GM23248 (cell line): ENCODE measurements around the gene NXPE2. TPM values are rescaled to one million over a fixed set of nuclear protein-coding genes. Genes with fewer than 3 reads are reported as not detected.
A peak's percentile ranks its signal among the peaks of the same experiment; 100 is the strongest.

Experiments
- DNase-seq: peaks from one replicate; pipeline ENCODE4 v3.0.0-alpha.2; 2015
- H2AFZ ChIP-seq: fragments of 200-600 bp; sonication (generic); 2 replicates; pipeline ENCODE4 v1.6.1; 2016; ENCODE audit warnings: antibody characterized with exemption
- H3F3A ChIP-seq: fragments of 200-600 bp; sonication (generic); 2 replicates; pipeline ENCODE4 v1.6.1; 2016; ENCODE audit warnings: mild to moderate bottlenecking, antibody characterized with exemption, mixed run types; ENCODE audit not compliant: insufficient read depth
- H3K27ac ChIP-seq: fragments of 200-600 bp; sonication (generic); 2 replicates; pipeline ENCODE4 v1.5.1; 2016; ENCODE audit warnings: mild to moderate bottlenecking
- H3K27me3 ChIP-seq: fragments of 200-600 bp; sonication (generic); replicated peaks from 2 replicates; pipeline ENCODE4 v1.6.1; 2016; ENCODE audit warnings: mild to moderate bottlenecking; ENCODE audit not compliant: insufficient read depth
- H3K36me3 ChIP-seq: fragments of 200-600 bp; sonication (generic); 2 replicates; pipeline ENCODE4 v1.6.1; 2016; ENCODE audit warnings: low read depth, mild to moderate bottlenecking
- H3K4me1 ChIP-seq: fragments of 200-600 bp; sonication (generic); 2 replicates; pipeline ENCODE4 v1.6.1; 2016; ENCODE audit warnings: mild to moderate bottlenecking; ENCODE audit not compliant: insufficient read depth
- H3K4me2 ChIP-seq: fragments of 200-600 bp; sonication (generic); one replicate; pipeline ENCODE4 v1.6.1; 2016; ENCODE audit warnings: mild to moderate bottlenecking; ENCODE audit not compliant: unreplicated experiment
- H3K4me3 ChIP-seq: fragments of 200-600 bp; sonication (generic); 2 replicates; pipeline ENCODE4 v1.5.1; 2016; ENCODE audit warnings: mild to moderate bottlenecking
- H3K79me2 ChIP-seq: fragments of 200-600 bp; sonication (generic); 2 replicates; pipeline ENCODE4 v1.6.1; 2016; ENCODE audit warnings: mild to moderate bottlenecking; ENCODE audit not compliant: insufficient read depth
- H3K9ac ChIP-seq: fragments of 200-600 bp; sonication (generic); 2 replicates; pipeline ENCODE4 v1.6.1; 2016; ENCODE audit warnings: mild to moderate bottlenecking
- H3K9me2 ChIP-seq: fragments of 200-600 bp; sonication (generic); 2 replicates; pipeline ENCODE4 v1.6.1; 2016; ENCODE audit warnings: mixed run types, mild to moderate bottlenecking, moderate library complexity; ENCODE audit not compliant: insufficient read depth
- H3K9me3 ChIP-seq: fragments of 200-600 bp; sonication (generic); one replicate; pipeline ENCODE4 v1.6.1; 2017; ENCODE audit warnings: low read depth
- H4K20me1 ChIP-seq: fragments of 200-600 bp; sonication (generic); 2 replicates; pipeline ENCODE4 v1.6.0; 2016; ENCODE audit not compliant: insufficient read depth
- EZH2 ChIP-seq: fragments of 200-600 bp; sonication (generic); IDR thresholded peaks from 2 replicates; pipeline ENCODE4 v1.6.1; 2018; ENCODE audit warnings: antibody characterized with exemption, mild to moderate bottlenecking; ENCODE audit not compliant: insufficient read depth, poor library complexity, severe bottlenecking
- EZH2phosphoT487 ChIP-seq: fragments of 200-600 bp; sonication (generic); IDR thresholded peaks from 2 replicates; pipeline ENCODE4 v1.6.1; 2018; ENCODE audit warnings: antibody characterized with exemption, moderate library complexity, mild to moderate bottlenecking, low read depth; ENCODE audit not compliant: insufficient read depth
- WGBS, 2 experiments: methylation state at CpG; one replicate each; pipeline ENCODE4 v1.1.6; 2015 to 2017; ENCODE audit warnings: low lambda C conversion rate in 2 of 2, low coverage in 1 of 2; ENCODE audit errors: missing lambda C conversion rate in 2 of 2; 5-methylcytosine and 5-hydroxymethylcytosine counted together
- in situ Hi-C: fragments of 300-500 bp; cut with MboI; formaldehyde crosslinking; loops from 2 replicates; pipeline ENCODE4 v1.15.0; 2020
- polyA plus RNA-seq: library from polyadenylated mRNA; unstranded; fragments of >200 nt; fragmentation: Nextera tagmentation; extraction: Ambion mirVana; gene quantifications from 2 replicates; pipeline ENCODE4 v1.2.1, GENCODE V29; 2016
- total RNA-seq: library from RNA; depleted of rRNA; stranded (reverse); fragments of >200 nt; shearing (Covaris generic); gene quantifications from 2 replicates; pipeline ENCODE4 v1.2.3, GENCODE V29; 2014

NXPE2 gene
- total and polyA plus RNA-seq, 2 experiments from 2014 or later: 0.13 TPM; not detected in 1

GRCh38 chr11:114724916-114725524 lies 46.7 kb downstream of the NXPE2 start:
- TF ChIP-seq EZH2phosphoT487 (no peak), EZH2 (no peak)
- in situ Hi-C loops: no loop called here
- H3K79me2 ChIP-seq: no peaks in the 10 kb centered on the region
- no peak overlapping the region for H3K4me3 ChIP-seq
- no peaks in the 10 kb centered on the region for H3K4me1 ChIP-seq
- no peak overlapping the region for H3K9ac ChIP-seq
- no peaks in the 10 kb centered on the region for H3K9me2 ChIP-seq
- no peak overlapping the region for H3K27ac ChIP-seq
- no peak overlapping the region for H2AFZ ChIP-seq
- no peaks in the 10 kb centered on the region for H4K20me1 ChIP-seq
- 29 to 34% methylated on average over 3 of the region's 3 CpGs for WGBS, 2 experiments
- no peaks in the 10 kb centered on the region for H3K9me3 ChIP-seq
- no peaks in the 10 kb centered on the region for H3K36me3 ChIP-seq
- no peaks in the 10 kb centered on the region for H3K27me3 ChIP-seq
- no peak for DNase-seq
- H3F3A ChIP-seq: no peaks in the 10 kb centered on the region
- H3K4me2 ChIP-seq: no peak overlapping the region

- no peaks in the 10 kb centered on the region for H3K9me3 ChIP-seq
- DNase-seq: no peak
- H3K36me3 ChIP-seq: no peaks in the 10 kb centered on the region
- no peaks in the 10 kb centered on the region for H3K79me2 ChIP-seq
- no peaks in the 10 kb centered on the region for H3F3A ChIP-seq
- H4K20me1 ChIP-seq: no peaks in the 10 kb centered on the region
- H3K9ac ChIP-seq: no peak overlapping the region
- H2AFZ ChIP-seq: no peak overlapping the region
- TF ChIP-seq EZH2: no peak
- no peak for TF ChIP-seq EZH2phosphoT487
- 22 to 31% methylated on average over 1 of the region's 1 CpG for WGBS, 2 experiments
- H3K4me3 ChIP-seq: no peak overlapping the region
- no peaks in the 10 kb centered on the region for H3K9me2 ChIP-seq
- H3K27me3 ChIP-seq: no peaks in the 10 kb centered on the region
- no peak overlapping the region for H3K27ac ChIP-seq
- in situ Hi-C loops: no loop called here
- no peaks in the 10 kb centered on the region for H3K4me1 ChIP-seq
- H3K4me2 ChIP-seq: no peak overlapping the region
Measured at GRCh38 chr11:114725623-114726022, 47.3 kb downstream of the NXPE2 start.

GRCh38 chr11:114736806-114737205 lies 58.5 kb downstream of the NXPE2 start:
- no peaks in the 10 kb centered on the region for H3K79me2 ChIP-seq
- no peaks in the 10 kb centered on the region for H4K20me1 ChIP-seq
- H3K27me3 ChIP-seq: no peaks in the 10 kb centered on the region
- no peak overlapping the region for H3K4me3 ChIP-seq
- WGBS, 2 experiments: 51 to 54% methylated on average over 4 of the region's 4 CpGs
- no peaks in the 10 kb centered on the region for H3F3A ChIP-seq
- H3K4me1 ChIP-seq: no peaks in the 10 kb centered on the region
- no peaks in the 10 kb centered on the region for H3K9me2 ChIP-seq
- no peak overlapping the region for H3K4me2 ChIP-seq
- TF ChIP-seq EZH2: no peak
- no peak for TF ChIP-seq EZH2phosphoT487
- no peak overlapping the region for H3K9ac ChIP-seq
- no peak for DNase-seq
- H3K27ac ChIP-seq: no peak overlapping the region
- H3K9me3 ChIP-seq: no peaks in the 10 kb centered on the region
- H2AFZ ChIP-seq: no peak overlapping the region
- in situ Hi-C loops: no loop called here
- no peaks in the 10 kb centered on the region for H3K36me3 ChIP-seq

- no peaks in the 10 kb centered on the region for H3K9me3 ChIP-seq
- no peaks in the 10 kb centered on the region for H3F3A ChIP-seq
- H3K9me2 ChIP-seq: no peaks in the 10 kb centered on the region
- H2AFZ ChIP-seq: no peak overlapping the region
- no peaks in the 10 kb centered on the region for H3K79me2 ChIP-seq
- H4K20me1 ChIP-seq: no peaks in the 10 kb centered on the region
- H3K4me1 ChIP-seq: no peaks in the 10 kb centered on the region
- in situ Hi-C loops: no loop called here
- H3K9ac ChIP-seq: no peak overlapping the region
- H3K27ac ChIP-seq: no peak overlapping the region
- TF ChIP-seq EZH2phosphoT487 (no peak), EZH2 (no peak)
- H3K36me3 ChIP-seq: no peaks in the 10 kb centered on the region
- H3K4me3 ChIP-seq: no peak overlapping the region
- H3K4me2 ChIP-seq: no peak overlapping the region
- peak; percentile 63 for DNase-seq
- no peaks in the 10 kb centered on the region for H3K27me3 ChIP-seq
Measured at GRCh38 chr11:114738954-114739353, 60.6 kb downstream of the NXPE2 start.
